Amygdala (tissue), 56 donors: ENCODE data around the gene CNNM3.
A peak's percentile ranks its signal among the peaks of the same experiment; 100 is the strongest.
"Not testable (repeated sequence)": the region's sequence is repeated elsewhere in the genome, so short reads cannot be mapped to it uniquely, and the experiment has no call there.

Experiments used
- DNase-seq, 56 donors: peaks; one replicate each; lab custom pipeline; 2025; lab: John Stamatoyannopoulos, UW

Gene CNNM3

DNA sequence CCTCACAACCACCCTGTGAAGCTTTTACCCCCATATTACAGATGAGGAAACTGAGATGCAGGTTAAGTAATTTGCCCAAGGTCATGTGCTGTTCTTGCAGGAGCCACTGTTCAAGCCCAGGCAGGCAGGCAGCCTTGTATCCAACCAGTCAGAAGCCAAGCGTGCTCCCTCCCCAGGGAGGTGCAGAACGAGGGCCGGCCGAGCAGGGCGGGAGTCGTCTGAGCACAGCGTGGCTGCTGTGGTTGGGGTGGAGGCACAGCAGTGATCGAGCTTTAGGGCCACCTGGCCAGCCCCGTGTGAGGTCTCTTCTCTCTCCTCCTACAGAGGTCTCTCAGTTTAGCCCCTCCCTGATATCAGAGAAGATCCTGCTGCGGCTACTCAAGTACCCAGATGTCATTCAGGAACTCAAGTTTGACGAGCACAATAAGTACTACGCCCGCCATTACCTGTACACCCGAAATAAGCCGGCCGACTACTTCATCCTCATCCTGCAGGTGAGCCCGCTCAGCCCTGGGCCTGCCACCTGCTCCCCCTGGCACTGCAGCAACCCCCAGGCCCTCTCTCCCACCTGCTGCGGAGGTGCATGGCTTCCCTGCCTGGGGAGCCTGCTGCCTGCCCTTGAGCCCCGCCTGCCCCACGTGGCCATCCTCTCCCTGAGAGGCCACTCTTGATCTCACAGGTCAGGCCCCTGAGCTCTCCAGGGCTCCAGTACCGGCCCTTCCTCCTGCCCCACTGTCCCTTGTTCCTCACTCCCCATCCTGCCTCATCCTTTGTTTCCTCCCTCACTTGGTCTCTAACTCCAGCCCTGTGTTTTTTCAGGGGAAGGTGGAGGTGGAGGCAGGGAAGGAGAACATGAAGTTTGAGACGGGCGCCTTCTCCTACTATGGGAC lies 17.1 kb upstream of the CNNM3 start:
- no peak for DNase-seq

DNA sequence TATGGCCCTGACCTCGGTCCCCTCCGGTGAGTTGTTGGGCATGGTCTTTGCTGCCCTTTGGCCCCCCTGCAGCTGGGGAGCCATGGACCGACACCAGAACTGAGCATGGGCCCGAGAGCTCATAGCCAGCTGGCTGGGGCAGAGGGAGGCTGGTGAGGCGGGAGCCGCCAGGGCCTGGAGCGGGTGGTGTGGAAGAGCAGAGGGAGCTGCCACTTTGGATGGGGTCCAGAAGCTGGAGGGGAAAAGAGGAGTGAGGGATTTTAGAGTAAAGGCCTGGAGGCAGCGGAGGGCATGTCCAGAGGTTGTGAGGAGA lies 16.5 kb upstream of the CNNM3 start:
- no peak for DNase-seq

DNA sequence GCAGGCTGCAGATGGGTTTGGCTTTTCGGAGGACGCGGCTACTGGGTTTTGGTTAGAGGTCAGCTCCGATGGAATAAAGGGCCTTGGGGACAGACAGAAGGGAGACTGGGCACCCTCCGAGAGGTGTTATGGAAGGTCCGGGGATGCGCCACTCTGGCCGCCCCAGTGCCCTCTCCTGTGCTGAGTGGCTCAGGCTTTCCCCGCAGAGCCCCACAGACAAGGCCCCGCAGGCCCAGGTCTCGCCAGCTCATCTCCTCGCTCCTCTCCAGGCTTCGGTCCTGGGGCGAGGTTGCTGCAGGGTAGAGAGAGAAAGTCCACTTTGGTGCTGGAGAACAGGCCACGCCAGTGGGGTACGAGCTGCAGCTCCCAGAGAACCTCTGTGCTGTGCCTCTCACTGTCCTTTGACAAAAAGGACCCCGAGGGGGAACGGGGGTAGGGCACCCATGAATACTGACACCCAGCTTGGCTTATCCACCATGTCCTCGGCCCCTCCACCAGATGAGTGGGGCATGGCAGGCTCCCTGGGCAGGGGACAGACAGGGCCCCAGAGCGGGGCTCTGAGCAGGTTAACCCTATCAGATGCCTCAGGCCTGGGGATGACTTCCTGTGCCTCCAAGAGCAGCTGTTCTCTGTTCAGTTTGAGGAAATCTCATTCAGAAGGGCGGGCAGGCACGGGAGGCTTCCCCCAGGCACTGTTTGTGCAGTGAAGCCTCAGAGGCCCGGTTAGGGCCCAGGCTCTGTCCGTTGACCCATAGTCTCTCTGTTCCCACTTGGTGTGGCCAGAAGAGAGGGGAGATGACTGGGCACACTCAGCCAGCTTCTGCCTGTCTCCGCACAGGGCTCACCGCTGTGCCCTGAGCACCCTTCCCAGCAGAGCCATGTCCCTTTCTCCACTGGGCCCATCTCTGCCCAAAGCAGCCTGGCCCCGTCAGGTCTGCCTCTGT lies 15.7 kb upstream of the CNNM3 start:
- no peak for DNase-seq

DNA sequence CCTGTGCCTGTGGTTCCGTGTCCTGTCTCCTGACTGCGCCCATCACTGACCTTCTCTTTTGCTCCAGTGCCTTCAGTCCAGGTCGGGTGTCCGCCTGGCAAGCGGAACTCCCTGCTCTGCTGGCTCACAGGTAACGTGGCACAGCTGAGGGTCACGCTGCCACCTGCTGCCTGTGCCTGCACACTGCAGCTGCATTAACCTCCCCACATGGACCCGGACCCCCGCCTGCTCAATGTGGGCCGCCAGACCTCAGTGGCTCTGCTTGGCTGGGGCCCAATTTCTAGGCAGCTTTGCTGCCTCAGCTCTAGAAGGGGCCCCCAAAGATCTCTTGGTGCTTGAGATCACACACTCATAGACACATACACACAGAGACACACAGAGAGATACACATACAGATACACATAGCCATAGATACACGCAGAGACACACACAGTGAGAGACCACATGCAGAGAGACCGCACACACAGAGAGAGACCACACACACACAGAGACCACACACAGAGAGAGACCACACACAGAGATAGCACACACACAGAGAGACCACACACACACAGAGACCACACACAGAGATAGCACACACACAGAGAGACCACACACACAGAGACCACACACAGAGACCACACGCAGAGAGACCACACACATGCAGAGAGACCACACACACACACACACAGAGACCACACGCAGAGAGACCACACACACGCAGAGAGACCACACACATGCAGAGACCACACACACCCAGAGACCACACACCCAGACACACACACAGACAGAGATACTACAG lies 14.9 kb upstream of the CNNM3 start:
- DNase-seq: peak in 35 of 56 donors; percentile 13 to 76 (median 37)

DNA sequence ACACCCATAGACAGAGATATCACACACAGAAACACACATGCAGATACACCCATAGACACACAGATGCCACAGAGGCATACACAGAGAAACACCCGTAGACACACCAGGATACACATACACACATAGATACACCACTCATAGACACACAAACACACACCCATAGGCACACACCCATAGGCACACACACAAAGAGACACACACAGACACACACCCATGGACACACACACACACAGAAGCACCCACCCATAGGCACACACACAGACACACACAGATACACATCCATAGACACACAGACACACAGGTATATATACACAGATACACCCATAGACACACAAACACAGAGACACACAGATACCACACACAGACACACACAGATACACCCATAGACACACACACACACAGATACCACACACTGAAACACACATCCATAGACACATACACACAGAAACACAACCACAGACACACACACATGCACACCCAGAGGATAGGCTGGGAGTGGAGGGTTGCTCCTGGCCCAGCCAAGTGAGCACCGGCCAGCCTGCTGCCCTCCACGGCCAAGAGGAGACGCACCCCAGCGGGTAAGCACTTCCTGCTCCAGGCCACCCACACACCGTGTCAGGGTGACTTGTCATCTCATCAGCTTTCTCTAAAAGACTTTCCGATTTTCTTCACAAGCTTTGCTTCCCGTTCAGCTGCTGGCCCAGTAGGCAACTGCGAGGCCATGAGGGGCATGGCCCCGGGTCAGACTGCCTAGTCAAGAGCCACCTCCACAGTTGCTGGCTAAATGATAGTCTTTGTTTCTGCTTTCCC lies 14.1 kb upstream of the CNNM3 start:
- no peak for DNase-seq

DNA sequence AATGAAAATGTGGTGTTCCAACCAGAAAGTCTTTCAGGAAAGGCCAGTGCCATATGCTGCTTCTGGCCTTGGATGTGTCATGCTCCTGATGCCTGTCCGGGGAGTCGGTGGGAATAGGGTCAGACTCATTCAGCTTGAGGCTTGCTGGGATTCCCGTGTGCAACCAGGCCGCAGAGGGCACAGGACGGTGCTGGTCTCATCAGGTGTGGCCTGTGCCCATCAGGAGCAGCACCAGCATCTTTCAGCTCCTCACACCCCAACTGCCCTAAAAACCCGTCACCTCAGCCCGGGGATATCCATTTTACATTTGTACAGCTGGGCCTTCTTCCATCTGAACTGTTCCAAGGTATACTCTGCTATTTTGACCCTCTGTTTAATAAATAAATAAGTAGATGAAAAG lies 13.3 kb upstream of the CNNM3 start:
- DNase-seq: no peak

DNA sequence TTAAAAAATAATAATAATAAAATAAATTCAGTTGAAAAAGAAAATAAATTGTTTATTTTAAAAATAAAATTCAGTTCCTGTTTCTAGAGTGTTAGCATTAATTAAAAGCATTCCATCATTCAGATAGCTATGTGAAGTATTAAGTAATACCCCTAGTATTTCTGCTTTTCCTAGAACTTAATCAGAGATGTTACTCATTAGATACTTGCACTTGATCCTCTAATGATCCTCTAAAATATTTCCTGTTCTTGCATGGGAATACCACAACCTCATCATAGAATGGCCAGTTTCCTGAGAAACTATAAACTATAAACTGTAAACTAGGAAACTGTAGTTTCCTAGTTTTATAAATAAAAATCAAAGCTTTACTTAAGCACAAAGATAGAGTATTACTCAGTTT lies 11.1 kb upstream of the CNNM3 start:
- no peak for DNase-seq

DNA sequence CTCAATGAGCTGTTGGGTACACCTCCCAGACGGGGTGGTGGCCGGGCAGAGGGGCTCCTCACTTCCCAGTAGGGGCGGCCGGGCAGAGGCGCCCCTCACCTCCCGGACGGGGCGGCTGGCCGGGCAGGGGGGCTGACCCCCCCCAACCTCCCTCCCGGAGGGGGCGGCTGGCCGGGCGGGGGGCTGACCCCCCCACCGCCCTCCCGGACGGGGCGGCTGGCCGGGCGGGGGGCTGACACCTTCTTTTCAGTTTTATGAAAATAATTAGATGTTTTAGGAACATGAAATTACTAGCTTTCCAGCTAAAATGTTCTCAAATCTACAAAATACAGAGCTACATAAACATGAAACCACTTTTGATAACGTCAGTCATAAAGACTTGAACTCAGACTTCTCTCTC lies 10.1 kb upstream of the CNNM3 start:
- not testable (repeated sequence) for DNase-seq

DNA sequence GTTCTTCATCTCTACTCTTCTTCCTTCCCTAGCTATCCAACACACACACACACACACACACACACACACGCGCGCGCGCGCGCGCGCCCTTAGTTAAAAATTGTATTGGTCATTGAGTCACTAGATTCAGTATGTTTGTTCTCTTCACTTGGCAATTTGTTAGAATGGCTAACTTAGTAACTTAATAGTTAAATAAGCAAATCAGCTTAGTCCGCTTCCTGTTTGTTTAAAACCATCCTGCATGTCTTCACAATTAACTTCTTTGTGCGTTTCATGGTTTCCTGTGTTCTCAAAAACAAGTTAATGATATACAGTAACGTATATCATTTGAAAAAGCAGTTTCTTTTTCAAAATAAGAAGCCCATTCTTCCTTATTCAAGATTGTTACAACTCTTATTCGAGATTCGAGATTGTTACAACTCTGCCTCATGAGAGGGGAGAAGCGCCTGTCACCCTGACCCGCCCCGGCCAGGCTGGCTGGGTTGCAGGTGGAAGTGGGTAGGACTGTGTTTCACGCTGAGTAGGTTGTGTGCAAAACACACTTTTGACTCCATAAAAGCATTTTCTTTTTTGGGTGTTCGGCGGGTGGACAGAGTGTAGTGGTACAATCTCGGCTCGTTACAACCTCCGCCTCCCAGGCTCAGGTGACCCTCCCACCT lies 9.5 kb upstream of the CNNM3 start:
- no peak for DNase-seq

DNA sequence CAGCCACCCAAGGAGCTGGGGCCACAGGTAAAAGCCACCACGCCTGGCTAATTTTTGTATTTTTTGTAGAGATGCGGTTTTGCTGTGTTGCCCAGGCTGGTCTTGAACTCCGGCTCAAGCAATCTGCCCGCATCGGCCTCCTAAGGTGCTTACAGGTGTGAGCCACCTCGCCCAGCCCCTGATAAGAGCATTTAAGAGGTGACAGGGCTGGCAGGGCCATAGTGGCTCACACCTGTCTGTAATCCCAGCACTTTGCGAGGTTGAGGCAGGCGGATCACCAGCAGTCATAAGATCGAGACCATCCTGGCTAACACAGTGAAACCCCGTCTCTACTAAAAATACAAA lies 9.0 kb upstream of the CNNM3 start:
- no peak for DNase-seq

DNA sequence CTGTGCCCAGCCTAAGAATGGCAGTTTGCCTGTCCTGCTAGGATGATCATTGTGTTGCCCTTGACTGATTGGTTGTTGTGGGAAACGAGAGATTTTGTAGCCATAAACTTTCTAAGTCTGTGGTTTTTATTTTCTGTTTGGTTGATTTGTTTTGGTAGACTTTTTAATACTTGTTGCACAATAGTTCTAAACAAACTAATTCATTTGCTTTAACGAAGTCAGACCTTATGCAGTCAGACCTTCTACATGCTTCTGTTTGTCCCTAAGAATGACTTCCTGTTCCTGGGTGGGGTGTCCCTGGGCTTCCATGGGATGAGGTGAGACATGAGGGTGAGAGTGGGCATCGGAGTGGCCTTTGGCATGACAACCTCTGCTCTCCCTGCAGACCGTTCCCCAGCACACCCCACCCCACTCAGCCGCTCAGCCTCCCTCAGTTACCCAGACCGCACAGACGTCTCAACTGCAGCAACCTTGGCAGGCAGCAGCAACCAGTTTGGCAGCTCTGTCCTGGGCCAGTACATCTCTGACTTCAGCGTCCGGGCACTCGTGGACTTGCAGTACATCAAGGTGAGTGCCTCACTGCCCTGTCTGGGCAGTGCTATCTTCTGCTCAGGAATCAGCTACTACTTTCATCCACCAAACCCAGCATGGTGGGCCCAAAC lies 7.8 kb upstream of the CNNM3 start:
- no peak for DNase-seq

DNA sequence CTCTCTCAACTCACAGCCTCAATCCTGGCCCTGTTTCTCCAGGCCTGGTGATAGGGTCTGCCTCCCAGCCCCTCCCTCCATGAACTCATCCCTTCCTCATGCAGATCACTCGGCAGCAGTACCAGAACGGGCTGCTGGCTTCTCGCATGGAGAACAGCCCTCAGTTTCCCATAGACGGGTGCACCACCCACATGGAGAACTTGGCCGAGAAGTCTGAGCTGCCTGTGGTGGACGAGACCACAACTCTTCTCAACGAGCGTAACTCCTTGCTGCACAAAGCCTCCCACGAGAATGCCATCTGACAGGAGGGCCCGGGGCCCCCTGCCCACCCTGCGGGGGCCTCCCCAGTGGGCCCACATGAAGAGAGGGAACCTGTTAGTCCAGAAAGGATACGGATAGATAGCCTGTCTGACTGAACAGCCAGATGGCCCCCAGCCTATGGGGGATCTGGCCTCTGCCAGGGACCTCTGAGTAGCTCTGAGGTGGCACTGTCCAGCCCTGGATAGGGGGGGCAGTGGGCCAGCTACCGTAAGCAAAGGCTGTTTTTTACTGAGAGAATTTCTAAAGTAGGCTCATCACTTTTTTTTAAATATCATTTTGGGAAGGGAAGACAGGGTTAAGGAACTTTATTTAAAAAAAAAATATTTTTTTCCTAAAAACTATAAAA lies 6.7 kb upstream of the CNNM3 start:
- DNase-seq: no peak

DNA sequence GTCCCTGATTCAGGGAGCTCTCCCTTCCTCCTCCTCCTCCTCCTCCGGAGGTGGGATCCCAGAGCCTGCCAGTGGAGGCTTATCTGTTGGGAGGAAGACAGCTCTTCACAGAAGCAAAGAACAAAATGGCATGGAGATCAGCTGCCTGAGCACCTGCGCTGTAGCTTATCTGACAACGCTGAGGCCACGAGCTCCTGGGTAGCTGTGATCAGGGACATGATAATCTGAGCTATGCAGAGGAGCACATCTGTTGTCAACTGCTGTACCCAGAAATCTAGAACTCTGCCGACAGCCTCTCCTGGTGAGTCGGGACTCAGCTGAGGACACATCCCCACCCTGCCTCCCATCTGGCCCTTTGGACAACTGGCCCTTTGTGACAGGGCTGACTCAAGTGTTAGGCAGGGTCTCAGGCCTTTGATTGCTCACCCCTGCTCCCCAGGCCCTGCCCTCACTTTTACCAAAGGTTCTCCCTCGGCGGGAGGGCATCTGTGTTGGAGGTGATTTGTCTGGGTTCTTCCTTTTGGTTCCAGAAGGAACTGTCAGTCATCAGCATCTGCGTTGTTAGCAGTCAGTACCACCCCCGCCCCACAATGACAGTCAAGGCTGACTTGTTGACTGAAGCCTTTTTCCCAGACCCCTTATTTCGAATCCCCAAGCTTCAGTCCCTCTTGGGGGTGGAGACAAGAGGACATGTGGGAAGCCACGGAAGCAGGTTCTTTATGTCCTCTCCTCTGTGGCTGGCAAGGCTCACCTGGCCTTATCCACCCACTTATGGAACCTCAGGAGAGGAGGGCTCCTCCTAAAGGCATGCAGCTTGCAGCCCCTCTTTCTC lies 5.9 kb upstream of the CNNM3 start:
- peak in 3 of 56 donors; percentile 12 to 27 (median 12) for DNase-seq

DNA sequence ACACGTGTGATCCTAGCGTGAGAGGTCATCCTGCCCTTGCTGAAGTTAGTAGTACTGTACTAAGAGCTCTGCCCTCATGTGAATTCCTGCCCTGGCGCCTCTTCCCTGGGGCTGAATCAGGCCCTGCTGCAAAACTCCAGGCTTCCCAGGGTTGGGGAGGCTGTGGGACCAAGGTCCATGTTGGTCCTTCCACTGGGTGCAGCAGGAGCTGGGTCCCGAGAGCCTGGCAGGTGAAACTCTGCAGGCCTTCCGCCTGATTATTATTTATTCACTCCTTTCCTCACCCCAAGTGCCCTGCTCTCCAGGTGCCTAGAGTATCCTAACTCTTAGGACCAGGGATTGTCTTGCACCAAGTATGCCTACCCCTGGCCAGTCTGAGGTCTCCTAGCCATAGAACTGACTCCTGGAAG lies 5.3 kb upstream of the CNNM3 start:
- no peak for DNase-seq

DNA sequence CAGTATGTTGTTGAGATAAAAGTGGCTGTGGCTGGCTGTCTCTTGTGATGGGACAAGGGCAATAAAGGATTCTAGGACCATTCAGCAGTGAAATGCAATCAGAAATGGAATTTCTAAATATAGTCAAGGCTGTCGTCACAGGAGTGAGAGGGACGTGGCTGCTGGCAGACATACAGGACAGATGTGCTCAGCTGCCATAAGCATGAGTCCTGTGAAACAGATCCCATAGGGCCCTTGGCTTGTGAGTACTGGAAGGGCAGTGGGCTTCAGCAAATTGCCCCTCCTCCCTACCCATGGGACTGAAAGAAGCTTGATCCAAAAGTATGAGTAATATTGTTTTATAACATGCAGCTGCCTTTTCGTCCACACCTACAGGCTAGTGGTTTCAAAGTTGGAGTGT lies 4.2 kb upstream of the CNNM3 start:
- no peak for DNase-seq

DNA sequence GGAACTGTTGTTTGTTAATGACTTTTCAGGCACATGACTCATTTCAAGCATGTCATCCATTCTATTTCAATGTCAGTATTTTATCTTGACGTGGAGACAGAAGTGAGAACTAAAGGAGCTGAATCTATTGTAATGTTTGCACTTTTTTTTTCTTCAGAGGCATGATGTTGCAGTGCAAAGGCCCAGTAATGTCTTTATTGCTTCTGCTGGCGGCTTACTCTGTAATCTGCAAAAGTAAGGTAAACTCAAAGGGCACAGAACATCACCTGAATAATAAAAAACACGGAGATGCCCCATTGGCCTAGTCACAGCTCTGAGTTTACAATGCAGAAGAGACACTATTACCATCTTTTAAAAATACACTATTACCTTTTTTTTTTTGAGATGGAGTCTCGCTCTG lies 2.4 kb upstream of the CNNM3 start:
- no peak for DNase-seq

DNA sequence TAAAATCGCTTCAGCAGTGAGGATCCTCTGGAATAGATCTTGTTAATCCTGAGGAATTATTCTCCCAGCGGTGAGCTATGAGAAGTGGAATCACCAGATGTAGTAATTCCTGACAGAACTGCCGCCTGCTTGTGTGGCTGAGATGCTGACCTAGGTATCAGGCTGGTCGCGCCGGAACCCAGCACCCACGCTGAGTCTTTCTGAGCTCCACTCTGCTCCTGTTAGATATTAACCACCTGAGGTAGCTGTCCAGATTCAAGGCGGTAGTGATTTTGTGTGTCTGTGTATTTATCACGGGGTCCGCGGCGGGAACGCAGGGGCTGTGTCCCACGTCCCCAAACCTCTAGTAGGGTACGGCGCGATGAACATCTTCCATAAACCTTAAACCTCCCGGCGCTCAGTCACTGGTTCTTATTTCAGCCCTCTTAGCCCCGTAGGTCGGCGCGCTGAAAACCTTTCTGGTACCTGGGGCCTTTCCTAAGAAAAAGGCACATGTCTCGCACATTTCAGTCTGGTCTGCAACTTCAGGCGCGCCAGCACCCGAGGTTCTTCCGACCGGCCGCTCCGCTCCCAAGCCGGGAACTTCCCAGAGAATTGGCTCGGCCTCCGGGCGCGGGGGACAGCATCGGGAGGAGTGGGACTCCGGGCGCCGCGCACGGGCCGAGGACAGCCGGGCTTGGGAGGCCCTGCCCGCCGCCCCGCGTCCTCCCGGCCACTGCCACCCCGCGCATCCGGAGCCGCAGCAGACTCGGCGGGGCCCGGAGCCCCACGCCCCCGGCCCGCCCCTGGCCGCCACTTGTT lies 542 bp upstream of the CNNM3 start:
- peak in 6 of 56 donors; percentile 21 to 64 (median 49) for DNase-seq
